Thyroid gland (tissue), 4 donors: ENCODE data around the gene KRT9. TPM values are rescaled to one million over a fixed set of nuclear protein-coding genes. Genes with fewer than 3 reads are reported as not detected.
"Not testable (repeated sequence)": the region's sequence is repeated elsewhere in the genome, so short reads cannot be mapped to it uniquely, and the experiment has no call there.

ENCODE experiments used
- DNase-seq, 2 donors: peaks; one replicate each; pipeline ENCODE4 v3.0.0-alpha.2; 2019
- H3K27ac ChIP-seq, 3 donors: fragments of 200-600 bp; sonication (generic); 1 replicate in 2 of 3; 2 replicates in 1 of 3; pipeline ENCODE4 v1.5.1; 2016 to 2019; ENCODE audit warnings: mild to moderate bottlenecking in 1 of 3, moderate library complexity in 1 of 3
- H3K27me3 ChIP-seq: fragments of 200-600 bp; sonication (generic); one replicate; pipeline ENCODE4 v1.5.1; 2019
- H3K36me3 ChIP-seq, 2 donors: fragments of 200-600 bp; sonication (generic); one replicate each; pipeline ENCODE4 v1.5.1; 2016 to 2019
- H3K4me1 ChIP-seq, 2 donors: fragments of 200-600 bp; sonication (generic); one replicate each; pipeline ENCODE4 v1.5.1; 2017 to 2019
- H3K4me3 ChIP-seq, 3 donors: fragments of 200-600 bp; sonication (generic); replicated peaks in 1 of 3; 1 replicate in 2 of 3; 2 replicates in 1 of 3; pipeline ENCODE4 v1.5.1; 2016; ENCODE audit warnings: mild to moderate bottlenecking in 1 of 3
- H3K9me3 ChIP-seq: fragments of 200-600 bp; sonication (generic); one replicate; pipeline ENCODE4 v1.5.1; 2017
- CTCF ChIP-seq, 6 experiments: fragments of 200-600 bp in 3 of 6; fragments of 450-650 bp in 3 of 6; sonication (generic) in 3 of 6; IDR thresholded peaks; one replicate each; pipeline ENCODE4 v1.5.1; 2016 to 2019; ENCODE audit warnings: antibody characterized with exemption in 6 of 6, mild to moderate bottlenecking in 2 of 6, inconsistent platforms in 1 of 6, moderate library complexity in 1 of 6
- POLR2A ChIP-seq, 2 donors: fragments of 450-650 bp; IDR thresholded peaks; one replicate each; pipeline ENCODE4 v1.6.1; 2017; ENCODE audit warnings: antibody characterized with exemption in 2 of 2, mild to moderate bottlenecking in 2 of 2, moderate library complexity in 1 of 2
- WGBS, 2 donors: methylation state at CpG; one replicate each; pipeline ENCODE4 v1.1.5; 2017; 5-methylcytosine and 5-hydroxymethylcytosine counted together
- intact Hi-C: fragments of 100-400 bp; cut with DNase I; formaldehyde crosslinking; loops from one replicate; pipeline ENCODE4 v1.15.1; 2023
- total RNA-seq, 4 donors: library from RNA; depleted of rRNA; stranded (reverse); fragments of >200 nt; gene quantifications; one replicate each; pipeline ENCODE4 v1.2.3, GENCODE V29; 2016

The KRT9 gene
- total RNA-seq, 4 donors from 2014 or later = not detected

- Histone ChIP-seq H3K36me3 (no peaks in the 10 kb centered on the region), H3K4me3 (no peak within 1 kb of the TSS), H3K4me1 (no peaks in the 10 kb centered on the region), H3K9me3 (no peaks in the 10 kb centered on the region), H3K27ac (no peak within 1 kb of the TSS), H3K27me3 (no peaks in the 10 kb centered on the region)
- WGBS, 2 donors = 79 to 81% methylated on average over 12 to 13 of the region's 15 CpGs
- no peak for DNase-seq
- intact Hi-C loops = no loop called here
- no peak for TF ChIP-seq CTCF (IDR thresholded peaks at IDR 0.05)
- no peak for TF ChIP-seq POLR2A (IDR thresholded peaks at IDR 0.05)
Observed at GRCh38 chr17:41586863-41587495, 15.1 kb upstream of the KRT9 start, which contains the start of gene KRT14. Gene KRT14 (minus strand): TSS chr17:41586895. CDS start chr17:41586834, 61 bp downstream.

DNA sequence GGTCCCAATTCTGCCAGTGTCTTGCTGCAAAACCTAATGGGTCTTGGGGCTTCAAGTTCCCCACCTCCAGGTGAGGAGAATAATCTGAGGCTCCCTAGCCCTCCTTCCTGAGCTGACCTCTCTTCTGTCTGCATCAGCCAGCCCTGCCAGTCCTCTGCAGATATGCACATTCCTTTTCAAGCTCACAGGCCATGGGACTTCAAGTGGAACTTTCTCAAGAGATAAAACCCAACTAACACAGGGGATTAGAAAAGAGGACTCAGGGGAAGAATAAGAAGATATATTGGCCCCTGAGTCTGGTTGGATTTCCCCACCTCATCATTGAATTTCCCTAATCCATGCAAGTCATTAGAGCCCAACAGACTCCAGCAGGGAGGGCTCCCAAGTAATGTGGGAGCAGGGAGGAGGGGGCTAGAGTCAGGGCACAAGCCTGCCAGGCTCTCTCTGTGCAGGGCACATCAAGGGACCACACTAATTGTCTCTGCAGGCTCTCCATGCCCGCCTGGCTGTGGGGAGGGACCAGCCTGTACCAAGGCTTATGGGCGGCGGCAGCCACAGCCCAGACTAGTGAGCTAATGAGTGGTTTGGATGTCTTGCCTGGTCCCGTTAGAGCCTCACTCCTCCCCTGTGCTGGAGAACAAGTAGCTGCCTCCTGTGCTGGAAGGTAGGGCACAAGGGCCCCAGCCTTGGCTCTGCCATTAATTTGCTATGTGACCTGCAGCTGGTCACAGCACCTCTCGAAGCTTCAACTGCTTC lies 13.6 kb upstream of the KRT9 start:
- no peaks in the 10 kb centered on the region for H3K4me1 ChIP-seq
- no peak for DNase-seq
- no peak for TF ChIP-seq CTCF (IDR thresholded peaks at IDR 0.05)
- no peak for TF ChIP-seq POLR2A (IDR thresholded peaks at IDR 0.05)
- H3K9me3 ChIP-seq = no peaks in the 10 kb centered on the region
- no peak overlapping the region for H3K27ac ChIP-seq
- WGBS, 2 donors = 74 to 93% methylated on average over 4 to 5 of the region's 5 CpGs
- H3K4me3 ChIP-seq = no peak overlapping the region
- no peaks in the 10 kb centered on the region for H3K27me3 ChIP-seq
- H3K36me3 ChIP-seq = no peaks in the 10 kb centered on the region
- intact Hi-C loops = no loop called here

DNA sequence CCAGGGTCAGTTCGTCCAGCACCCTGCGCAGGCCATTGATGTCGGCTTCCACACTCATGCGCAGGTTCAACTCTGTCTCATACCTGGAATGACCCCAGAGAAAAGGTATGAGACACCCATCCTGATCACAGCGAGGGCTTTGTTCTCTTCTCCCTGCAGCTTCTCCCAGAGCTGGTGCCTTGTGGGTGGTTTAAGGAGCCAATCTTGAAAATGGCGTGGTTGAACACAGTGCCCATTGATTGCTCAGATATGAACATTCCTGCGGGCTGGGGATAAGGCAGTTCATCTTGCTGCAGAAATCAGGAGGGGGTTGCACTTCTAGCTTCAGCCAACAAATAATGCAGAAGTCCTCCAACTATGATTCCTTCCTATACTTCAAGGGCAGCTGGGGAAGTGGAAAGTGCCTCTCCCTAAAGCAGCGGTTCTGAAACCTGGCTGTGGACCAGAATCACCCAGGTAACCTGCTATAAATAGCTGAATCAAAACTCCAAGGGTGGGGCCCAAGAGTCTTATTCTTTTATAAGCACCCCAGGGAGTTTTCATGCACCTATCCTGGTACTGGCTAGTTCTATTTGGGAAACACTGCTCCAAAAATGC lies 12.6 kb upstream of the KRT9 start:
- H3K27ac ChIP-seq, intact Hi-C loops, H3K4me3 ChIP-seq, H3K36me3 ChIP-seq, DNase-seq, H3K4me1 ChIP-seq, H3K27me3 ChIP-seq, H3K9me3 ChIP-seq: not testable (repeated sequence)
- WGBS, 2 donors = 84 to 86% methylated on average over 7 to 8 of the region's 8 CpGs

GRCh38 chr17:41583137-41584127 lies 11.6 kb upstream of the KRT9 start:
- no peak overlapping the region for H3K4me3 ChIP-seq
- no peak overlapping the region for H3K27ac ChIP-seq
- no peaks in the 10 kb centered on the region for H3K27me3 ChIP-seq
- H3K36me3 ChIP-seq = no peaks in the 10 kb centered on the region
- WGBS, 2 donors = 80 to 88% methylated on average over 27 to 33 of the region's 33 CpGs
- intact Hi-C loops = no loop called here
- H3K4me1 ChIP-seq = peaks cover 0 to 3% of the 10 kb centered on the region in 2 donors
- no peak for TF ChIP-seq POLR2A (IDR thresholded peaks at IDR 0.05)
- no peak for TF ChIP-seq CTCF (IDR thresholded peaks at IDR 0.05)
- H3K9me3 ChIP-seq = no peaks in the 10 kb centered on the region
- no peak for DNase-seq

DNA sequence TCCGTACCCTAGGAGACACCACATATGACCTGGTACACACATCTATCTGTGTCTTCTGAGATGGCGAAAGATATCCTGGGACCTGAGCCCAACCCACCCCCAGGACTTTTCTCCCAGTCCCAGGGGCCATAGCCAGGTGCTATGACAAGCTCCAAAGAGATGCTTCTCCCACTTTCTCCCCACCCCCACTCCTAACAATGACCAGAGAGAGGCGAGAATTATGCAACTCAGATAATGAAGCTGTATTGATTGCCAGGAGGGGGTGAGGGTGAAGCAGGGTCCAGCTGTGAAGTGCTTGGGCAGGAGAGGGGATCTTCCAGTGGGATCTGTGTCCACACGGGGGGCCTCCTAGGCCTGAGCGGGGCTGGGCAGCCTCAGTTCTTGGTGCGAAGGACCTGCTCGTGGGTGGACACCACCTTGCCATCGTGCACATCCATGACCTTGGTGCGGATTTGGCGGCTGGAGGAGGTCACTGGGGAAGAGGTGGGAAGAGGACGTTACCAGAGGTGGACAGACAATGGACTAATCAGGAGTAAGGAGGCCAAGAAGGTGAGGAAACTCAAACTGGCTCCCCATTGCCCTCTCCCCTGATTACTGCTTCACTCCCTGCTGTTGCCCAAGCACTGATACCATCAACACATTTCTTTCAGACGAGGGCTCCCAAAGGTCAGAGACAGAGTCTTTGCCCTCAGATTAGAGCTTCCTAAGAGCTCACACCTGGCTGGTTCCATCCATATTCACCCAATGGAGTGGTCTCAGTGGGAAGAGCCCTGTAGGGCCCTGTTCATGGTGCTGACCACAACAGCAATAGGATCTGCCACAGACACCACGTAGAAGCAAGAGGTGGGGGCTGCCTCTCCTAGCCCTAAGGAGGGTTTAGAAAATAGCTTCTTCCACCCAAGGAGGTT lies 10.5 kb upstream of the KRT9 start:
- H3K36me3 ChIP-seq, H3K27ac ChIP-seq, DNase-seq, intact Hi-C loops, H3K4me3 ChIP-seq, H3K4me1 ChIP-seq, H3K27me3 ChIP-seq, H3K9me3 ChIP-seq: not testable (repeated sequence)
- 92% methylated on average over 13 of the region's 13 CpGs for WGBS, 2 donors
